HCT116 (cell line): Measurements from ENCODE around the gene FNDC3A. TPM values are rescaled to one million over a fixed set of nuclear protein-coding genes. Genes with fewer than 3 reads are reported as not detected.
A peak's percentile ranks its signal among the peaks of the same experiment; 100 is the strongest.

Source experiments
- ATAC-seq: fragments of 200-7000 bp; cut with Tn5 transposase; 2 replicates; pipeline ENCODE4 v1.9.1; 2020; ENCODE audit warnings: mild to moderate bottlenecking, moderate library complexity
- Bru-seq: library from RNA; stranded (reverse); fragments of 400-500 nt; gene quantifications from one replicate; lab custom pipeline; 2021; lab: Mats Ljungman, UMichigan
- BruChase-seq, 2 experiments: library from RNA; stranded (reverse); fragments of 400-500 nt; gene quantifications; one replicate each; lab custom pipeline; 2021; lab: Mats Ljungman, UMichigan
- BruUV-seq: library from RNA; stranded (reverse); fragments of 400-500 nt; replicated peaks from 2 replicates; lab custom pipeline; 2021; lab: Mats Ljungman, UMichigan
- CTCF ChIA-PET: fragments of 300-600 bp; sonication (Branson Sonifier 250); formaldehyde crosslinking; loops from one replicate; lab custom pipeline; 2021; ENCODE audit warnings: antibody characterized with exemption; lab: Charles Lee
- POLR2A ChIA-PET: fragments of 300-600, 350-600 bp; sonication (Branson Sonifier 250); formaldehyde crosslinking; loops from one replicate; lab custom pipeline; 2021; ENCODE audit warnings: antibody characterized with exemption; lab: Charles Lee
- RAD21 ChIA-PET, 2 experiments: fragments of 300-600 bp; sonication (Branson Sonifier 250); formaldehyde crosslinking; loops; one replicate each; lab custom pipeline; 2023; ENCODE audit warnings: low total read pairs in 2 of 2; ENCODE audit not compliant: uncharacterized antibody in 2 of 2, unreplicated experiment in 2 of 2, low non-redundant PET in 1 of 2; lab: Charles Lee
- DNase-seq: peaks from one replicate; pipeline ENCODE4 v3.0.0-alpha.2; 2010; ENCODE audit warnings: low read depth, low spot score
- H2AFZ ChIP-seq: fragments of 200-600 bp; shearing (Covaris generic), sonication (generic); 2 replicates; pipeline ENCODE4 v1.6.1; 2017; ENCODE audit warnings: low read depth, mixed run types, mixed read lengths, antibody characterized with exemption, low read length; ENCODE audit not compliant: poor library complexity, severe bottlenecking
- H3K27ac ChIP-seq: 2 replicates; pipeline ENCODE4 v1.5.1; 2012; ENCODE audit warnings: low read depth, low read length
- H3K27me3 ChIP-seq: fragments of 200-600 bp; sonication (generic); 2 replicates; pipeline ENCODE4 v1.6.1; 2016; ENCODE audit warnings: mixed run types, low read length, mixed read lengths; ENCODE audit not compliant: insufficient read depth
- H3K36me3 ChIP-seq, 2 experiments: fragments of 200-500 bp in 1 of 2; fragments of 200-600 bp in 1 of 2; sonication (Bioruptor generic) in 1 of 2; sonication (generic) in 1 of 2; 2 replicates each; pipeline versions ENCODE4 v1.5.1 to v1.6.1; 2014 to 2016; ENCODE audit warnings: low read length in 2 of 2, inconsistent platforms in 1 of 2, mixed read lengths in 1 of 2, mixed run types in 1 of 2; ENCODE audit not compliant: insufficient read depth in 2 of 2, control insufficient read depth in 1 of 2
- H3K4me1 ChIP-seq, 2 experiments: fragments of 200-600 bp in 1 of 2; sonication (generic) in 1 of 2; 2 replicates each; pipeline versions ENCODE4 v1.5.1 to v1.6.1; 2012 to 2017; ENCODE audit warnings: low read length in 2 of 2, inconsistent platforms in 1 of 2, mild to moderate bottlenecking in 1 of 2, mixed read lengths in 1 of 2, mixed run types in 1 of 2, moderate library complexity in 1 of 2; ENCODE audit not compliant: insufficient read depth in 2 of 2, control insufficient read depth in 1 of 2
- H3K4me2 ChIP-seq: fragments of 200-600 bp; sonication (generic); 2 replicates; pipeline ENCODE4 v1.6.1; 2017; ENCODE audit warnings: mixed run types, low read length, mixed read lengths
- H3K4me3 ChIP-seq, 2 experiments: fragments of 200-600 bp in 1 of 2; sonication (generic) in 1 of 2; replicated peaks in 1 of 2; 2 replicates each; pipeline ENCODE4 v1.5.1; 2011 to 2016; ENCODE audit warnings: low read length in 2 of 2, control low read depth in 1 of 2, low read depth in 1 of 2, mild to moderate bottlenecking in 1 of 2, mixed read lengths in 1 of 2, mixed run types in 1 of 2
- H3K79me2 ChIP-seq: fragments of 200-600 bp; sonication (generic); 2 replicates; pipeline ENCODE4 v1.6.1; 2017; ENCODE audit warnings: mild to moderate bottlenecking, mixed run types, low read length, moderate library complexity, mixed read lengths; ENCODE audit not compliant: insufficient read depth
- H3K9ac ChIP-seq: fragments of 200-600 bp; sonication (generic); 2 replicates; pipeline ENCODE4 v1.6.1; 2016; ENCODE audit warnings: low read length, mixed read lengths
- H3K9me2 ChIP-seq: fragments of 200-600 bp; sonication (generic), shearing (Covaris generic); 2 replicates; pipeline ENCODE4 v1.6.1; 2017; ENCODE audit warnings: mixed run types, mild to moderate bottlenecking, moderate library complexity; ENCODE audit not compliant: insufficient read depth
- H3K9me3 ChIP-seq, 2 experiments: fragments of 200-500 bp in 1 of 2; fragments of 200-600 bp in 1 of 2; sonication (Bioruptor generic) in 1 of 2; sonication (generic) in 1 of 2; 2 replicates each; pipeline ENCODE4 v1.6.1; 2014 to 2017; ENCODE audit warnings: low read length in 2 of 2, mixed read lengths in 2 of 2, inconsistent platforms in 1 of 2, low read depth in 1 of 2, mild to moderate bottlenecking in 1 of 2, mixed run types in 1 of 2, moderate library complexity in 1 of 2; ENCODE audit not compliant: control insufficient read depth in 1 of 2, insufficient read depth in 1 of 2
- H4K20me1 ChIP-seq: fragments of 200-600 bp; sonication (generic), shearing (Covaris generic); 2 replicates; pipeline ENCODE4 v1.6.1; 2017; ENCODE audit warnings: mixed run types, mild to moderate bottlenecking, moderate library complexity; ENCODE audit not compliant: insufficient read depth
- EGR1 ChIP-seq: IDR thresholded peaks from 2 replicates; pipeline ENCODE4 v1.6.1; 2012; ENCODE audit warnings: low read depth
- JUND ChIP-seq: IDR thresholded peaks from 2 replicates; pipeline ENCODE4 v1.6.1; 2012
- MAX ChIP-seq: IDR thresholded peaks from 2 replicates; pipeline ENCODE4 v1.6.1; 2012
- POLR2AphosphoS5 ChIP-seq: IDR thresholded peaks from 2 replicates; pipeline ENCODE4 v1.6.1; 2011; ENCODE audit warnings: mild to moderate bottlenecking, low read depth, low read length, moderate library complexity
- SIN3A ChIP-seq: IDR thresholded peaks from 2 replicates; pipeline ENCODE4 v1.6.1; 2012; ENCODE audit warnings: low read depth
- SP1 ChIP-seq: IDR thresholded peaks from 2 replicates; pipeline ENCODE4 v1.6.1; 2012; ENCODE audit warnings: low read depth
- YY1 ChIP-seq: IDR thresholded peaks from 2 replicates; pipeline ENCODE4 v1.6.1; 2011; ENCODE audit warnings: low read length, low read depth, moderate library complexity, mild to moderate bottlenecking; ENCODE audit not compliant: insufficient replicate concordance; ENCODE audit errors: extremely low read depth
- ZBTB33 ChIP-seq: IDR thresholded peaks from 2 replicates; pipeline ENCODE4 v1.6.1; 2011; ENCODE audit warnings: mild to moderate bottlenecking, low read length, moderate library complexity; ENCODE audit not compliant: insufficient replicate concordance; ENCODE audit errors: extremely low read depth
- ZFX ChIP-seq: fragments of 450-650 bp; IDR thresholded peaks from 2 replicates; pipeline ENCODE4 v1.6.1; 2017
- intact Hi-C: fragments of 100-400 bp; cut with micrococcal nuclease; formaldehyde crosslinking; loops from 2 replicates; pipeline ENCODE4 v1.10.0; 2022
- long read RNA-seq: library from polyadenylated mRNA; unstranded; transcript quantifications from one replicate; pipeline ENCODE4 v2.0.0, GENCODE V29; 2021; ENCODE audit not compliant: unreplicated experiment
- polyA plus RNA-seq: library from polyadenylated mRNA; unstranded; fragments of >200 nt; gene quantifications from 2 replicates; pipeline ENCODE4 v1.2.1, GENCODE V29; 2012; ENCODE audit warnings: missing spikeins
- total RNA-seq: library from RNA; stranded (reverse); gene quantifications from one replicate; pipeline ENCODE4 v1.2.1, GENCODE V29; 2021; ENCODE audit not compliant: unreplicated experiment

Gene FNDC3A
- total RNA-seq (30.5 TPM), Bru-seq, nascent RNA (percentile 83 among the genes with signal in this experiment), BruChase-seq, experiment 1, labeled RNA remaining after a 6-hour chase (percentile 81 among the genes with signal in this experiment), BruChase-seq, experiment 2, labeled RNA remaining after a 2-hour chase (percentile 79 among the genes with signal in this experiment)
- polyA plus RNA-seq = 12.3 and 14.2 TPM in 2 replicates
- long read RNA-seq, full-length matches to known transcripts = 7 of 31 reads
- long read RNA-seq, partial matches to known transcripts = 21 of 31 reads
- long read RNA-seq, other reads (novel, unspliced or antisense) = 3 of 31 reads

- Histone ChIP-seq H3K4me3 (peak within 1 kb of the TSS; percentile 58 to 62), H3K4me1 (peaks cover 11 to 18% of the 10 kb centered on the region in 2 experiments; a peak in 3 of 4 replicates), H3K4me2 (peak within 1 kb of the TSS; percentile 71), H4K20me1 (no peaks in the 10 kb centered on the region), H3K79me2 (peaks cover 43% of the 10 kb centered on the region), H3K9me2 (no peaks in the 10 kb centered on the region), H3K27me3 (no peaks in the 10 kb centered on the region), H3K36me3 (no peaks in the 10 kb centered on the region)
- BruUV-seq = no TSS peak
- ChIA-PET POLR2A (interaction anchor here (1.6 kb wide), 1 partner anchor 468 kb away, joined by 3 read pairs; the partner anchor contains the start of genes CAB39L and SETDB2), CTCF (no interaction called here)
- DNase-seq (peak; percentile 48), ATAC-seq (peak; percentile 87)
- peak; percentile 76 for TF ChIP-seq YY1
- TF ChIP-seq MAX = peak; percentile 53
- TF ChIP-seq EGR1 = peak; percentile 87
- TF ChIP-seq SIN3A = peak; percentile 53
- peak; percentile 6; the same call in 1 of the 2 replicates for TF ChIP-seq SP1
- no peak for TF ChIP-seq ZBTB33
- no peak for TF ChIP-seq JUND
- 0 out of 2 replicates have a peak, but pooled peaks have one; percentile 35 for TF ChIP-seq ZFX
- peak; percentile 77 for TF ChIP-seq POLR2AphosphoS5
- TF ChIP-seq, all 23 proteins: peak for 7
- Histone ChIP-seq H3K27ac (peak within 1 kb of the TSS; percentile 97), H3K9ac (peak within 1 kb of the TSS; percentile 74), H2AFZ (peak within 1 kb of the TSS; percentile 72), H3K9me3 (peaks cover 0 to 11% of the 10 kb centered on the region in 2 experiments; a peak in 1 of 4 replicates)
- RAD21 ChIA-PET = no interaction called here
- intact Hi-C loops = loop anchor here (5.0 kb wide), 1 partner anchor 121 kb away; no protein-coding TSS in a partner anchor
Measured at GRCh38 chr13:48975856-48976575, at the start of gene FNDC3A. FNDC3A (plus strand) TSS chr13:48975912; CDS start chr13:49006191, 30,279 bp downstream.
